H1 (cell line): ENCODE measurements around the gene ZNF479. TPM values are rescaled to one million over a fixed set of nuclear protein-coding genes. Genes with fewer than 3 reads are reported as not detected.

Source experiments
- CTCF ChIA-PET: fragments of 300-600 bp; sonication (Branson Sonifier 250); formaldehyde crosslinking; loops from one replicate; lab custom pipeline; 2021; ENCODE audit not compliant: partially characterized antibody; lab: Charles Lee
- POLR2A ChIA-PET: fragments of 300-600 bp; sonication (Branson Sonifier 250); formaldehyde crosslinking; loops from one replicate; lab custom pipeline; 2021; ENCODE audit warnings: inconsistent platforms; ENCODE audit not compliant: partially characterized antibody; lab: Charles Lee
- DNase-seq, 2 experiments: peaks; one replicate each; pipeline versions ENCODE4 v3.0.0 to v3.0.0-alpha.2; 2010 to 2022; ENCODE audit warnings: low spot score in 2 of 2, low read depth in 1 of 2, mixed read lengths in 1 of 2
- FAIRE-seq: peaks from 2 replicates; lab custom pipeline; 2011; peaks lifted over from hg19 to GRCh38; lab: Jason Lieb, UNC
- H2AFZ ChIP-seq: 2 replicates; pipeline ENCODE4 v1.8.1; 2012; ENCODE audit warnings: low read length, inconsistent platforms
- H2AK5ac ChIP-seq: 2 replicates; pipeline ENCODE4 v1.6.1; 2013; ENCODE audit warnings: low read depth, low read length
- H2BK120ac ChIP-seq: replicated peaks from 2 replicates; pipeline ENCODE3; 2013; ENCODE audit warnings: low read depth, low read length, inconsistent platforms
- H2BK12ac ChIP-seq: 2 replicates; pipeline ENCODE4 v1.6.1; 2013; ENCODE audit warnings: low read depth, low read length
- H2BK15ac ChIP-seq: 2 replicates; pipeline ENCODE4 v1.6.1; 2013; ENCODE audit warnings: low read length
- H2BK20ac ChIP-seq: 2 replicates; pipeline ENCODE4 v1.6.1; 2013; ENCODE audit warnings: low read length
- H2BK5ac ChIP-seq: 2 replicates; pipeline ENCODE4 v1.6.1; 2013; ENCODE audit warnings: low read depth, low read length
- H3K14ac ChIP-seq: 2 replicates; pipeline ENCODE4 v1.6.1; 2013; ENCODE audit warnings: inconsistent platforms; ENCODE audit not compliant: insufficient read length
- H3K18ac ChIP-seq: 2 replicates; pipeline ENCODE4 v1.6.1; 2013; ENCODE audit warnings: low read length; ENCODE audit errors: extremely low read depth
- H3K23ac ChIP-seq: 2 replicates; pipeline ENCODE4 v1.6.1; 2013; ENCODE audit warnings: inconsistent platforms; ENCODE audit not compliant: insufficient read length
- H3K23me2 ChIP-seq: 2 replicates; pipeline ENCODE4 v1.6.1; 2013; ENCODE audit warnings: low read depth, low read length
- H3K27ac ChIP-seq: 2 replicates; pipeline ENCODE4 v1.6.1; 2011; ENCODE audit warnings: low read depth, low read length, inconsistent platforms
- H3K27me3 ChIP-seq, 4 experiments: replicated peaks in 1 of 4; 1 replicate in 1 of 4; 2 replicates in 3 of 4; pipeline versions ENCODE4 v1.6.1 to v1.8.1; 2011 to 2013; ENCODE audit warnings: low read length in 3 of 4, mild to moderate bottlenecking in 3 of 4, inconsistent platforms in 2 of 4, mixed read lengths in 2 of 4, moderate library complexity in 1 of 4; ENCODE audit not compliant: control insufficient read depth in 3 of 4, insufficient read depth in 3 of 4; ENCODE audit errors: extremely low read depth in 1 of 4
- H3K36me3 ChIP-seq, 4 experiments: 2 replicates each; pipeline versions ENCODE4 v1.6.1 to v1.8.1; 2011 to 2013; ENCODE audit warnings: mild to moderate bottlenecking in 4 of 4, low read length in 3 of 4, moderate library complexity in 2 of 4, control low read depth in 1 of 4, inconsistent platforms in 1 of 4; ENCODE audit not compliant: insufficient read depth in 4 of 4, control insufficient read depth in 2 of 4
- H3K4ac ChIP-seq: replicated peaks from 2 replicates; pipeline ENCODE3; 2013; ENCODE audit warnings: low read length, low read depth, mixed read lengths, inconsistent platforms; ENCODE audit not compliant: insufficient read length
- H3K4me1 ChIP-seq, 4 experiments: replicated peaks in 1 of 4; 1 replicate in 1 of 4; 2 replicates in 3 of 4; pipeline versions ENCODE4 v1.6.1 to v1.8.1; 2011 to 2013; ENCODE audit warnings: low read length in 3 of 4, inconsistent platforms in 2 of 4, mixed read lengths in 1 of 4; ENCODE audit not compliant: insufficient read depth in 4 of 4, control insufficient read depth in 3 of 4
- H3K4me2 ChIP-seq, 2 experiments: 2 replicates each; pipeline versions ENCODE4 v1.6.1 to v1.8.1; 2011 to 2013; ENCODE audit warnings: low read depth in 2 of 2, low read length in 2 of 2, control low read depth in 1 of 2, inconsistent platforms in 1 of 2, mild to moderate bottlenecking in 1 of 2; ENCODE audit not compliant: insufficient read depth in 1 of 2
- H3K4me3 ChIP-seq, 4 experiments: fragments of 200-600, 300-600 bp in 1 of 4; sonication (generic), shearing (Covaris generic), sonication (Bioruptor Twin) in 1 of 4; 2 replicates each; pipeline versions ENCODE4 v1.5.1 to v1.8.1; 2011 to 2016; ENCODE audit warnings: low read length in 4 of 4, low read depth in 3 of 4, control low read depth in 2 of 4, inconsistent platforms in 2 of 4, mild to moderate bottlenecking in 2 of 4, mixed read lengths in 1 of 4, moderate library complexity in 1 of 4; ENCODE audit not compliant: insufficient read depth in 2 of 4; ENCODE audit errors: extremely low read depth in 1 of 4
- H3K56ac ChIP-seq: replicated peaks from 2 replicates; pipeline ENCODE3; 2013; ENCODE audit warnings: low read depth, mild to moderate bottlenecking, mixed read lengths, low read length, inconsistent platforms; ENCODE audit not compliant: insufficient read length
- H3K79me1 ChIP-seq: 2 replicates; pipeline ENCODE4 v1.6.1; 2013; ENCODE audit warnings: low read depth, low read length, control low read depth
- H3K79me2 ChIP-seq, 2 experiments: 2 replicates each; pipeline versions ENCODE4 v1.6.1 to v1.8.1; 2012 to 2013; ENCODE audit warnings: low read length in 2 of 2, mild to moderate bottlenecking in 2 of 2, inconsistent platforms in 1 of 2; ENCODE audit not compliant: insufficient read depth in 2 of 2, control insufficient read depth in 1 of 2
- H3K9ac ChIP-seq, 4 experiments: replicated peaks in 1 of 4; 1 replicate in 1 of 4; 2 replicates in 3 of 4; pipeline versions ENCODE4 v1.6.1 to v1.8.1; 2011 to 2013; ENCODE audit warnings: low read depth in 3 of 4, low read length in 3 of 4, control low read depth in 2 of 4, mild to moderate bottlenecking in 2 of 4, moderate library complexity in 2 of 4, inconsistent platforms in 1 of 4; ENCODE audit errors: extremely low read depth in 1 of 4
- H3K9me3 ChIP-seq, 2 experiments: 2 replicates each; pipeline versions ENCODE4 v1.6.1 to v1.8.1; 2012 to 2013; ENCODE audit warnings: mild to moderate bottlenecking in 2 of 2, moderate library complexity in 2 of 2, control low read depth in 1 of 2, inconsistent platforms in 1 of 2, low read depth in 1 of 2, low read length in 1 of 2, mixed read lengths in 1 of 2; ENCODE audit not compliant: insufficient read depth in 2 of 2
- H4K20me1 ChIP-seq, 2 experiments: replicated peaks in 1 of 2; 2 replicates each; pipeline versions ENCODE3 to v1.8.1; 2011 to 2013; ENCODE audit warnings: inconsistent platforms in 2 of 2, low read length in 2 of 2, mild to moderate bottlenecking in 1 of 2; ENCODE audit not compliant: insufficient read depth in 2 of 2, control insufficient read depth in 1 of 2
- H4K5ac ChIP-seq: 2 replicates; pipeline ENCODE4 v1.6.1; 2013; ENCODE audit warnings: low read length, low read depth, mixed read lengths, inconsistent platforms; ENCODE audit not compliant: insufficient read length
- H4K8ac ChIP-seq: 2 replicates; pipeline ENCODE4 v1.8.0; 2013; ENCODE audit warnings: mild to moderate bottlenecking, moderate library complexity, low read length, inconsistent platforms; ENCODE audit not compliant: insufficient read depth; ENCODE audit errors: extremely low read depth
- H4K91ac ChIP-seq: replicated peaks from 2 replicates; pipeline ENCODE3; 2013; ENCODE audit warnings: low read length, mixed read lengths, inconsistent platforms; ENCODE audit not compliant: insufficient read length
- BRCA1 ChIP-seq: IDR thresholded peaks from 2 replicates; pipeline ENCODE4 v1.6.1; 2012; ENCODE audit warnings: low read depth, low read length, improper control_type of control experiment
- EZH2 ChIP-seq: fragments of 200-600 bp; sonication (generic); IDR thresholded peaks from 2 replicates; pipeline ENCODE4 v1.7.1; 2012; ENCODE audit warnings: low read depth, mild to moderate bottlenecking, moderate library complexity, low read length, inconsistent platforms; ENCODE audit not compliant: severe bottlenecking
- JUND ChIP-seq: IDR thresholded peaks from 2 replicates; pipeline ENCODE4 v1.6.1; 2011; ENCODE audit warnings: mild to moderate bottlenecking, improper control_type of control experiment, low read length
- SIN3A ChIP-seq, 2 experiments: IDR thresholded peaks in 1 of 2; conservative IDR thresholded peaks in 1 of 2; 2 replicates each; pipeline ENCODE4 v1.6.1; 2011 to 2012; ENCODE audit warnings: low read length in 2 of 2, improper control_type of control experiment in 1 of 2, low read depth in 1 of 2, mild to moderate bottlenecking in 1 of 2
- WGBS, 2 experiments: shearing (Covaris generic) in 1 of 2; methylation state at CpG; one replicate each; pipeline versions ENCODE4 v1.1.6 to v1.1.7; 2013 to 2015; ENCODE audit warnings: low lambda C conversion rate in 2 of 2, mixed read lengths in 2 of 2, inconsistent platforms in 1 of 2, low coverage in 1 of 2, missing lambda C conversion rate in 1 of 2; ENCODE audit not compliant: insufficient replicate concordance in 2 of 2, insufficient coverage in 1 of 2, insufficient read length in 1 of 2; ENCODE audit errors: extremely low coverage in 1 of 2, missing lambda C conversion rate in 1 of 2; 5-methylcytosine and 5-hydroxymethylcytosine counted together
- polyA plus RNA-seq, 7 experiments: library from polyadenylated mRNA; depleted of rRNA in 3 of 7; stranded (reverse) in 5 of 7; unstranded in 2 of 7; fragments of >200 nt in 5 of 7; fragments of 200-250 nt in 2 of 7; gene quantifications; 1 replicate in 5 of 7; 2 replicates in 1 of 7; 4 replicates in 1 of 7; pipeline versions ENCODE4 v1.2.1 to v1.2.3, GENCODE V29; 2011 to 2013; ENCODE audit warnings: missing spikeins in 2 of 7, mixed read lengths in 2 of 7
- total RNA-seq: library from RNA; stranded (reverse); fragmentation: NEBNext Ultra II Directional; extraction: Animal tissue kit (Norgen Biotek cat#: 25700); gene quantifications from 2 replicates; pipeline ENCODE4 v1.2.1, GENCODE V29; 2021

Gene ZNF479
- total and polyA plus RNA-seq, 2 of the 8 experiments (the other 6 are each of a cell fraction or from before 2014, with no cell fraction given), result not detected

DNA sequence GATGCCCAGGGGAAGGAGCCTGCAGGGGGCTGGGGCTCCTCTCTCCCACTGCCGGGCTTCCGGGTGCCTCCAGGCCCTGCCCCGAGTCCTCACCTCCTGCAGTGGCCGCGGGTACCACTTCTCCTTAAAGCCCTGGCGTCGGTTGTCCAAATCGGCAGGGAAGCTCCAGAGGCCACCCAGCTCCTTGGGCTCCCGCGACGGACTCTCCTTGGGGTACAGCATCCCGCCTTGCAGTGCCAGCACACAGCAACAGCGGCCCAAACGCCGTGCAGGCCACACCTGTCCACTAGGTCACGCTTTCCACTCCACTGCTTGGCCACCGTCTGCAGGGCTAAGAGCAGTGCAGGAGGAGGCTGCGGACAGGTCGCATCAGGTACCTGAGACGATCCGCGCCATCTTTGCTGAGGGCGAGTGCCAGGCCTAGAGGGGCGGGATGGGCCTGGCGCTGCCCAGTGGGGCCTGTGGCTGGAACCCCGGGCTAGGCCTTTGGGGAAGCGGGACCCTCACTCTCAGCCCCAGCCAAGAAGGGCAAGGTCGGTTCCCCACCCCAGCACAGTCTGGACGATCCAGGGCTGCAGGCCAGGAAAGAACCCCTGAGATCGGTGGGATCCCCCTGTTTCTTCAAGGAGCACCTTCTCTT lies 47.7 kb upstream of the ZNF479 start:
- FAIRE-seq (no peak), DNase-seq (no peak)
- Histone ChIP-seq H3K79me1 (no peaks in the 10 kb centered on the region), H3K4me2 (no peak overlapping the region), H4K8ac (no peak overlapping the region), H3K4me1 (no peaks in the 10 kb centered on the region), H3K27ac (no peak overlapping the region), H3K56ac (no peak overlapping the region), H2BK15ac (no peak overlapping the region), H2AFZ (no peak overlapping the region), H4K5ac (no peak overlapping the region), H2BK120ac (no peak overlapping the region), H2BK5ac (no peak overlapping the region), H2BK20ac (no peak overlapping the region), H2AK5ac (no peak overlapping the region), H3K23me2 (no peaks in the 10 kb centered on the region), H3K4me3 (no peak overlapping the region), H3K36me3 (no peaks in the 10 kb centered on the region; a peak in 2 of 8 replicates), H4K91ac (no peak overlapping the region), H2BK12ac (no peak overlapping the region), H3K27me3 (no peaks in the 10 kb centered on the region), H3K9me3 (peaks cover 50 to 69% of the 10 kb centered on the region in 2 experiments), H3K23ac (no peak overlapping the region), H3K18ac (no peak overlapping the region), H3K9ac (no peak overlapping the region), H3K79me2 (no peaks in the 10 kb centered on the region), H3K14ac (no peak overlapping the region), H3K4ac (no peak overlapping the region), H4K20me1 (no peaks in the 10 kb centered on the region)
- POLR2A ChIA-PET, result no interaction called here
- WGBS, 2 experiments, result 87% methylated on average over 21 of the region's 30 CpGs; no CpG with 5 or more reads in 1 of the 2 experiments
- no peak for TF ChIP-seq BRCA1
- TF ChIP-seq EZH2, result no peak
- TF ChIP-seq SIN3A (conservative IDR thresholded peaks at IDR 0.05 in 1 of 2, IDR thresholded peaks at IDR 0.05 in 1 of 2; ENCODE audit: low read depth in 1 of 2, low read length in 2 of 2), result no peak
- no peak for TF ChIP-seq JUND
- CTCF ChIA-PET, result no interaction called here
